ENCODE data around the gene MTERF4. TPM values are rescaled to one million over a fixed set of nuclear protein-coding genes. Genes with fewer than 3 reads are reported as not detected.
"Not testable (repeated sequence)": the region's sequence is repeated elsewhere in the genome, so short reads cannot be mapped to it uniquely, and the experiment has no call there.

Gene MTERF4
- total RNA-seq, 1 donor: 36.5 TPM

DNA sequence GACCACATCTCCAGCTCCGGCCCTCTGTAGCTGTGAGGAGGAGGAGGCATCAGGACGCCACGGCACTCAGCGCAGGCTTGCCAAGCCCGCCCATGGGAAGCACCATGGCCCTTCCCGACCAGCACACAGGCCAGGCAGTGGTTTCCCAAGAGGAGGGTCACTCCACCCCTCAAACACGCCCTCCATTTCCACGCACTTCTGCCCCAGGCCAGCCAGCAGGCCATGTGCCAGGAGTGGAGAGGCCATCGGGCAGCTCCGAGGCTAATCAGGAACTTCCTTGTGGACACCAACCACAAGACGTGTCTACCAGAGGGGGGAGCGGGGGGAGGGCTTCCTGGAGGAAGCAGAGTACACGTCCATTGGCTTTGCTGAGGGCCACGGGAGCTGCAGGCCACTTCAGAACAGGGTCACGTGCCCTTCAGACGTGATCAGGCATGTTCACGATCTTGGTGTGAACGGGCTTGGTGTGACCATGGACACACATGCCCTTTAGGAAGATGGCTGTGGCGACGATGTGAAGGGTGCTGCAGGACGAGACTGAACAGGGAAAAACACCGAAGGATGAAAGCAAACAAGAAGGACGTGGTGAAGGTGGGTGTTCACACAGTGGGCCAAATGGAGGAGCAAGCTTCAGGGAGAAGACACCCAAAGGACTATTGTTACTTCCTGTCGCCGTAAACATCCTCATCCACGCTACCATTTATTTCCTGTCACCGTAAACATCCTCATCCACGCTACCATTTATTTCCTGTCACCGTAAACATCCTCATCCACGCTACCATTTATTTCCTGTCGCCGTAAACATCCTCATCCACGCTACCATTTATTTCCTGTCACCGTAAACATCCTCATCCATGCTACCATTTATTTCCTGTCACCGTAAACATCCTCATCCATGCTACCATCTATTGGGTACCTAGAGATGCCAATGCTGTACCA lies 6.5 kb upstream of the MTERF4 start:
- DNase-seq (ENCODE audit: low read depth): no peak
- no peak overlapping the region for H3K4me3 ChIP-seq (ENCODE audit: low read depth, low read length)
- TF ChIP-seq, protein P1, sequence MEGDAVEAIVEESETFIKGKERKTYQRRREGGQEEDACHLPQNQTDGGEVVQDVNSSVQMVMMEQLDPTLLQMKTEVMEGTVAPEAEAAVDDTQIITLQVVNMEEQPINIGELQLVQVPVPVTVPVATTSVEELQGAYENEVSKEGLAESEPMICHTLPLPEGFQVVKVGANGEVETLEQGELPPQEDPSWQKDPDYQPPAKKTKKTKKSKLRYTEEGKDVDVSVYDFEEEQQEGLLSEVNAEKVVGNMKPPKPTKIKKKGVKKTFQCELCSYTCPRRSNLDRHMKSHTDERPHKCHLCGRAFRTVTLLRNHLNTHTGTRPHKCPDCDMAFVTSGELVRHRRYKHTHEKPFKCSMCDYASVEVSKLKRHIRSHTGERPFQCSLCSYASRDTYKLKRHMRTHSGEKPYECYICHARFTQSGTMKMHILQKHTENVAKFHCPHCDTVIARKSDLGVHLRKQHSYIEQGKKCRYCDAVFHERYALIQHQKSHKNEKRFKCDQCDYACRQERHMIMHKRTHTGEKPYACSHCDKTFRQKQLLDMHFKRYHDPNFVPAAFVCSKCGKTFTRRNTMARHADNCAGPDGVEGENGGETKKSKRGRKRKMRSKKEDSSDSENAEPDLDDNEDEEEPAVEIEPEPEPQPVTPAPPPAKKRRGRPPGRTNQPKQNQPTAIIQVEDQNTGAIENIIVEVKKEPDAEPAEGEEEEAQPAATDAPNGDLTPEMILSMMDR (IDR thresholded peaks at IDR 0.05; ENCODE audit: insufficient read depth, low read length): no peak

- no peak overlapping the region for H3K4me3 ChIP-seq (ENCODE audit: low read depth, low read length)
- no peak for DNase-seq (ENCODE audit: low read depth)
- TF ChIP-seq, protein P1 (IDR thresholded peaks at IDR 0.05; ENCODE audit: insufficient read depth, low read length): no peak
These were observed 5.1 kb upstream of the MTERF4 start for GRCh38 chr2:241107031-241107783.

DNA sequence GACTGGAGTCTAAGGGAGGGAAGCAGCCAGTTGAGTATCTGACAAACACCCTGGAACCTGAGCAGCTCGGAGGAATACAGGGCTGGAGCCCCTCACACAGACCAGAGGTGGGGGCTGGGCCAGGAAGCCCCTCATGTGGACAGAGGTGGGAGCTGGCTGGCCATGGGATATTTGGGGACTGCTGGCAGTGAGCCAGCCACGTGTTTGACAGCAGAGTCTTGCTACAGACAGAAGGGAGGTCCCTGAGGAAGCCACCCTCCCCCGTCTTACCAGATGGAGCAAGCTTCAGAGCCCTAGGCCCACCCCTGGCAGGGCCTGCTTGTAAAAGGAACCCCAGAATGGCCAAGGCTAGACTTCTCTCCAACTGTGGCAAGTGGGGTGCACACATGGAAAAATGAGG lies 3.6 kb upstream of the MTERF4 start:
- H3K4me3 ChIP-seq (ENCODE audit: low read depth, low read length): no peak overlapping the region
- TF ChIP-seq, protein P1 (IDR thresholded peaks at IDR 0.05; ENCODE audit: insufficient read depth, low read length): no peak
- DNase-seq (ENCODE audit: low read depth): no peak

- not testable (repeated sequence) for H3K4me3 ChIP-seq (ENCODE audit: low read depth, low read length); DNase-seq (ENCODE audit: low read depth)
These were observed 2.5 kb upstream of the MTERF4 start for GRCh38 chr2:241104611-241105010.

GRCh38 chr2:241103176-241103595 lies 1.1 kb upstream of the MTERF4 start:
- peak overlapping the region; percentile 91 for H3K4me3 ChIP-seq (ENCODE audit: low read depth, low read length)
- DNase-seq (ENCODE audit: low read depth): peak; percentile 9
- TF ChIP-seq, protein P1 (IDR thresholded peaks at IDR 0.05; ENCODE audit: insufficient read depth, low read length): no peak

- TF ChIP-seq, protein P1 (IDR thresholded peaks at IDR 0.05; ENCODE audit: insufficient read depth, low read length): no peak
- no peak for DNase-seq (ENCODE audit: low read depth)
- no peak overlapping the region for H3K4me3 ChIP-seq (ENCODE audit: low read depth, low read length)
These were observed 2.8 kb downstream of the MTERF4 start for GRCh38 chr2:241099246-241099645.

DNA sequence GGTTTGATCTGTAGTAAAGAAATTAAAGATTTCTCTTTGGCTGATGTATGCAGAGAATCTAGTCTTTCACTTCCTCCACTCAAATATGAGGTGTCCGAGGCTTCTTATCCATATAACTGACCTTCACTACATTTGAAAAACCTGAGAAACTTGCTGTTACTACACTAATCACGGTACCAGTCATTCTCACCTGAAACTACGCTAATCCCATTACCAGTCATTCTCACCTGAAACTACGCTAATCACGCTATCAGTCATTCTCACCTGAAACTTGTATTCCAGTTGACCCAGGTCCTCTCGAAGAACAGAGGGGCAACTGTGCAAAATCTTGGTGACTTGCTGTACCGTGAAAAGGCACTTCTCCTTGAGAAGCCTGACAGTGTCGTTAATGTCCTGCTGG lies 5.1 kb downstream of the MTERF4 start:
- no peak overlapping the region for H3K4me3 ChIP-seq (ENCODE audit: low read depth, low read length)
- DNase-seq (ENCODE audit: low read depth): no peak
- TF ChIP-seq, protein P1 (IDR thresholded peaks at IDR 0.05; ENCODE audit: insufficient read depth, low read length): no peak
